Mesothelial cell of epicardium (in vitro differentiated cells): ENCODE data around the gene CCNQ. TPM values are rescaled to one million over a fixed set of nuclear protein-coding genes. Genes with fewer than 3 reads are reported as not detected.
A peak's percentile ranks its signal among the peaks of the same experiment; 100 is the strongest.

Source experiments
- DNase-seq, 2 experiments: peaks; one replicate each; pipeline ENCODE4 v3.0.0; 2021; ENCODE audit warnings: low spot score in 2 of 2; ENCODE audit not compliant: unreplicated experiment in 2 of 2
- H3K27ac Mint-ChIP-seq: 2 replicates; pipeline ENCODE4 v1.8.0; 2021; ENCODE audit warnings: mixed read lengths
- H3K27me3 Mint-ChIP-seq: 2 replicates; pipeline ENCODE4 v1.8.0; 2021; ENCODE audit warnings: low read depth, mixed read lengths
- H3K36me3 Mint-ChIP-seq: 2 replicates; pipeline ENCODE4 v1.8.0; 2021; ENCODE audit warnings: mixed read lengths
- H3K4me1 Mint-ChIP-seq: 2 replicates; pipeline ENCODE4 v1.8.0; 2021; ENCODE audit warnings: mixed read lengths
- H3K4me3 Mint-ChIP-seq: 2 replicates; pipeline ENCODE4 v1.8.0; 2021; ENCODE audit warnings: mild to moderate bottlenecking, moderate library complexity, mixed read lengths
- H3K9me3 Mint-ChIP-seq: 2 replicates; pipeline ENCODE4 v1.8.0; 2021; ENCODE audit warnings: mixed read lengths
- CTCF ChIP-seq: fragments of 200-600 bp; sonication (generic); IDR thresholded peaks from one replicate; pipeline ENCODE4 v1.5.0; 2021; ENCODE audit warnings: antibody characterized with exemption; ENCODE audit not compliant: unreplicated experiment
- total RNA-seq: library from RNA; stranded (reverse); gene quantifications from 3 replicates; pipeline ENCODE4 v1.2.1, GENCODE V29; 2021

Gene CCNQ
- 17.2 to 19.1 TPM (median 17.3 TPM) in 3 replicates for total RNA-seq

GRCh38 chrX:153598541-153599191 lies at the start of gene CCNQ:
Gene CCNQ, minus strand, starts transcription at chrX:153599139. Its CDS starts 66 bp downstream, at chrX:153599073.
- Mint-ChIP-seq H3K36me3 (peaks cover 5% of the 10 kb centered on the region), H3K4me3 (peak within 1 kb of the TSS; percentile 79), H3K27ac (peak within 1 kb of the TSS; percentile 90), H3K27me3 (peaks cover 1% of the 10 kb centered on the region), H3K4me1 (peaks cover 12% of the 10 kb centered on the region), H3K9me3 (peaks cover 17% of the 10 kb centered on the region)
- peak in 1 of 2 experiments; percentile 47 for DNase-seq
- no peak for TF ChIP-seq CTCF

GRCh38 chrX:153647461-153648357 lies 48.8 kb upstream of the CCNQ start:
- DNase-seq = peak in 1 of 2 experiments; percentile 36

GRCh38 chrX:153646620-153647373 lies 47.9 kb upstream of the CCNQ start, which contains the start of gene DUSP9:
Gene DUSP9, plus strand, starts transcription at chrX:153647203. Its CDS starts 751 bp downstream, at chrX:153647954.
- H3K27ac Mint-ChIP-seq = no peak within 1 kb of the TSS
- peaks cover 55% of the 10 kb centered on the region for H3K27me3 Mint-ChIP-seq
- TF ChIP-seq CTCF = no peak
- H3K4me1 Mint-ChIP-seq = peaks cover 4% of the 10 kb centered on the region
- H3K36me3 Mint-ChIP-seq = no peaks in the 10 kb centered on the region
- H3K4me3 Mint-ChIP-seq = peak within 1 kb of the TSS; percentile 24
- peak in 1 of 2 experiments; percentile 42 for DNase-seq
- no peaks in the 10 kb centered on the region for H3K9me3 Mint-ChIP-seq

More at GRCh38 chrX:153647461-153648357, 48.8 kb upstream of the CCNQ start:
- TF ChIP-seq CTCF = no peak
- Mint-ChIP-seq H3K27ac (no peak overlapping the region), H3K9me3 (no peaks in the 10 kb centered on the region), H3K4me1 (peaks cover 3% of the 10 kb centered on the region), H3K4me3 (peak overlapping the region; percentile 24), H3K27me3 (peaks cover 53% of the 10 kb centered on the region), H3K36me3 (no peaks in the 10 kb centered on the region)

GRCh38 chrX:153645921-153646488 lies 47.1 kb upstream of the CCNQ start:
- no peak overlapping the region for H3K4me3 Mint-ChIP-seq
- TF ChIP-seq CTCF = no peak
- H3K27me3 Mint-ChIP-seq = peaks cover 61% of the 10 kb centered on the region
- DNase-seq = no peak
- peaks cover 3% of the 10 kb centered on the region for H3K9me3 Mint-ChIP-seq
- H3K4me1 Mint-ChIP-seq = peaks cover 7% of the 10 kb centered on the region
- no peak overlapping the region for H3K27ac Mint-ChIP-seq
- H3K36me3 Mint-ChIP-seq = no peaks in the 10 kb centered on the region

- Mint-ChIP-seq H3K27me3 (peaks cover 68% of the 10 kb centered on the region), H3K27ac (no peak overlapping the region), H3K9me3 (peaks cover 3% of the 10 kb centered on the region), H3K4me3 (no peak overlapping the region), H3K4me1 (peaks cover 9% of the 10 kb centered on the region), H3K36me3 (no peaks in the 10 kb centered on the region)
- peak in 1 of 2 experiments; percentile 31 for DNase-seq
- TF ChIP-seq CTCF = no peak
These were observed 46.2 kb upstream of the CCNQ start for GRCh38 chrX:153645151-153645550.
